GM21576 (cell line): ENCODE results near the gene AIF1.

ENCODE experiments used
- ATAC-seq: cut with Tn5 transposase; IDR thresholded peaks from one replicate; pipeline ENCODE4 v1.9.1; 2021; ENCODE audit warnings: mild to moderate bottlenecking, moderate library complexity; ENCODE audit not compliant: unreplicated experiment

Gene AIF1

GRCh38 chr6:31663126-31663960 lies 48.3 kb downstream of the AIF1 start:
- ATAC-seq = no peak

GRCh38 chr6:31663961-31664789 lies 49.1 kb downstream of the AIF1 start:
- no peak for ATAC-seq

- peak; percentile 27 for ATAC-seq
Measured at GRCh38 chr6:31664790-31665500, 49.9 kb downstream of the AIF1 start, which contains the start of gene GPANK1. TSS of gene GPANK1 (minus strand) at chr6:31664997. CDS start at chr6:31664478, 519 bp downstream.

- ATAC-seq = peak; percentile 69
Measured at GRCh38 chr6:31665501-31666336, 50.7 kb downstream of the AIF1 start, which contains the start of gene CSNK2B. TSS of gene CSNK2B (plus strand) at chr6:31666080. CDS start at chr6:31666832, 752 bp downstream.

- ATAC-seq = no peak
Measured at GRCh38 chr6:31666337-31666965, 51.4 kb downstream of the AIF1 start.
